PFSK-1 (cell line): ENCODE data around the gene LDAH.

Source experiments
- FOXP2 ChIP-seq: optimal IDR thresholded peaks from 2 replicates; pipeline ENCODE3; 2011; ENCODE audit warnings: borderline replicate concordance, control low read depth, inconsistent platforms; ENCODE audit not compliant: insufficient read depth; ENCODE audit errors: extremely low read length, extremely low read depth
- POLR2AphosphoS5 ChIP-seq: IDR thresholded peaks from 2 replicates; pipeline ENCODE4 v1.6.1; 2012; ENCODE audit warnings: low read depth, mild to moderate bottlenecking, control low read depth, low read length, moderate library complexity
- REST ChIP-seq, 2 experiments: IDR thresholded peaks; 2 replicates each; pipeline versions ENCODE4 v1.6.1 to v1.8.0; 2011 to 2012; ENCODE audit warnings: low read depth in 2 of 2, low read length in 2 of 2, control low read depth in 1 of 2, inconsistent platforms in 1 of 2, mild to moderate bottlenecking in 1 of 2, moderate library complexity in 1 of 2; ENCODE audit not compliant: insufficient read depth in 1 of 2
- SIN3A ChIP-seq: IDR thresholded peaks from 2 replicates; pipeline ENCODE4 v1.6.1; 2012; ENCODE audit warnings: mild to moderate bottlenecking, low read length, moderate library complexity, borderline replicate concordance; ENCODE audit not compliant: insufficient read depth
- TAF1 ChIP-seq: IDR thresholded peaks from 2 replicates; pipeline ENCODE4 v1.6.1; 2012; ENCODE audit warnings: low read length, control low read depth, borderline replicate concordance; ENCODE audit not compliant: insufficient read depth

Gene LDAH

GRCh38 chr2:20796374-20796791 is 26.5 kb downstream of the LDAH start:
- no peak for TF ChIP-seq POLR2AphosphoS5
- no peak for TF ChIP-seq TAF1
- no peak for TF ChIP-seq FOXP2

GRCh38 chr2:20781656-20782265 is 41.1 kb downstream of the LDAH start:
- TF ChIP-seq TAF1 (no peak), POLR2AphosphoS5 (no peak), SIN3A (no peak), FOXP2 (no peak), REST (IDR thresholded peaks at IDR 0.05; ENCODE audit: insufficient read depth in 1 of 2, low read depth in 2 of 2, low read length in 2 of 2) (no peak)

- TF ChIP-seq FOXP2 (no peak), REST (IDR thresholded peaks at IDR 0.05; ENCODE audit: insufficient read depth in 1 of 2, low read depth in 2 of 2, low read length in 2 of 2) (no peak), SIN3A (no peak), POLR2AphosphoS5 (no peak), TAF1 (no peak)
These were observed 51.6 kb downstream of the LDAH start for GRCh38 chr2:20771299-20771698.

GRCh38 chr2:20766798-20767644 is 55.9 kb downstream of the LDAH start:
- TF ChIP-seq FOXP2: no peak
- no peak for TF ChIP-seq POLR2AphosphoS5
- TF ChIP-seq REST (IDR thresholded peaks at IDR 0.05; ENCODE audit: insufficient read depth in 1 of 2, low read depth in 2 of 2, low read length in 2 of 2): no peak
- TF ChIP-seq TAF1: no peak
- no peak for TF ChIP-seq SIN3A

GRCh38 chr2:20766213-20766612 is 56.7 kb downstream of the LDAH start:
- TF ChIP-seq POLR2AphosphoS5 (no peak), FOXP2 (no peak), SIN3A (no peak), TAF1 (no peak), REST (IDR thresholded peaks at IDR 0.05; ENCODE audit: insufficient read depth in 1 of 2, low read depth in 2 of 2, low read length in 2 of 2) (no peak)
